GM12801 (cell line): Measurements from ENCODE around the gene HCRTR2.

ENCODE experiments used
- TF ChIP-seq, protein P1 (sequence below): IDR thresholded peaks from one replicate; pipeline ENCODE4 v1.5.1; 2011; ENCODE audit warnings: control low read depth; ENCODE audit not compliant: insufficient read length; ENCODE audit errors: extremely low read depth

HCRTR2 gene

DNA sequence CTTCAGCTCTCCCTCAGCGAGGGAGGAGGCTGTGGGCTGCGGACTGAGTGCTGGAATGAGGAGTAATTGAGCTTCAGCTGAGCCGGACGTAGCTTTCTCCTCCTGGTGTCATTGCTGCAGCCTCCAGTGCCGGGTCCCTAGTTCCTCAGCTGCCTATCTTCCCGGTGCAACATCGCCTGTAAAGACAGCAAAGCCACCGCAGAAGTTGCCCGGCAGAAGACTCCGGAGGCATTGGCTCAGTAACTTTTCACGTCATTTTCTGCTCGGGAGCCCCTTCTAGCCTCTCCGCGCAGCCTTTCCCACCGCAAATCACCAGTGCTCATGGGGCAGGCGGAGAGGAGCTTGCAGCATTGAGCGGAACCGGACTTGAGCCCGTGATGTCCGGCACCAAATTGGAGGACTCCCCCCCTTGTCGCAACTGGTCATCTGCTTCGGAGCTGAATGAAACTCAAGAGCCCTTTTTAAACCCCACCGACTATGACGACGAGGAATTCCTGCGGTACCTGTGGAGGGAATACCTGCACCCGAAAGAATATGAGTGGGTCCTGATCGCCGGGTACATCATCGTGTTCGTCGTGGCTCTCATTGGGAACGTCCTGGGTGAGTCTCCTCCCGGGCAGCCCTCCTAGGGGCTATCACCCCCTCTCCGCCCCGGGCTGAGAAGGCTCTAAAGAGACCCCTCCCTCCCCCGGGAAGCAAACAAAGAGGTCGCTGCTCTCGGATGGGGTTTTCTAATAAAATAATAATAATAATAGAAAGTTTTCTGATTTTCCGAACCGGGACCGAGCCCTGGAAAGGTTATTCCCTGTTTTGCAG lies at the start of gene HCRTR2:
HCRTR2 (plus strand) TSS at position 305 of the 816 bp plus-strand sequence; CDS start at position 378, 73 bp downstream.
- TF ChIP-seq, protein P1, sequence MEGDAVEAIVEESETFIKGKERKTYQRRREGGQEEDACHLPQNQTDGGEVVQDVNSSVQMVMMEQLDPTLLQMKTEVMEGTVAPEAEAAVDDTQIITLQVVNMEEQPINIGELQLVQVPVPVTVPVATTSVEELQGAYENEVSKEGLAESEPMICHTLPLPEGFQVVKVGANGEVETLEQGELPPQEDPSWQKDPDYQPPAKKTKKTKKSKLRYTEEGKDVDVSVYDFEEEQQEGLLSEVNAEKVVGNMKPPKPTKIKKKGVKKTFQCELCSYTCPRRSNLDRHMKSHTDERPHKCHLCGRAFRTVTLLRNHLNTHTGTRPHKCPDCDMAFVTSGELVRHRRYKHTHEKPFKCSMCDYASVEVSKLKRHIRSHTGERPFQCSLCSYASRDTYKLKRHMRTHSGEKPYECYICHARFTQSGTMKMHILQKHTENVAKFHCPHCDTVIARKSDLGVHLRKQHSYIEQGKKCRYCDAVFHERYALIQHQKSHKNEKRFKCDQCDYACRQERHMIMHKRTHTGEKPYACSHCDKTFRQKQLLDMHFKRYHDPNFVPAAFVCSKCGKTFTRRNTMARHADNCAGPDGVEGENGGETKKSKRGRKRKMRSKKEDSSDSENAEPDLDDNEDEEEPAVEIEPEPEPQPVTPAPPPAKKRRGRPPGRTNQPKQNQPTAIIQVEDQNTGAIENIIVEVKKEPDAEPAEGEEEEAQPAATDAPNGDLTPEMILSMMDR, result no peak

GRCh38 chr6:55130806-55131324 lies 43.5 kb upstream of the HCRTR2 start:
- TF ChIP-seq, protein P1, result no peak

DNA sequence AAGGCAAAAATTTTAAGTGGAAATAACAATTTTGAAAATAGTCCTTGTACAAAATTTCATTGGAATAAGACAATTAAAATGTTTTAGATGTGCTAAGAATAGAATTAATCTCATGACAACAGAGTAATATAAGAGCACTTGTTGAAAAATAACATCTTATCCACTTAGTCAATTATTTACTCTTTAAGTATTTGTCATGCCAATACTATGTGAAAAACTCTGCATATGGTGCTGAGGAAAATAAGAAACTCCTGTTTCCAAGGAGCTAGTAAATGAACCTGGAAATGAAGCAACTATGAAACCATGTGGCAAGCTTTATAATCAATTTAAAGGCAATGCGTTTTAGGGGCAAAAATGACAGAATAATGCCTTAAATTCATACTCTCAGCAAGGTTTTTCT lies 42.7 kb upstream of the HCRTR2 start:
- TF ChIP-seq, protein P1, result no peak

- TF ChIP-seq, protein P1, result no peak
These were observed 37.4 kb upstream of the HCRTR2 start for GRCh38 chr6:55136916-55137315.

GRCh38 chr6:55137929-55138693 lies 36.2 kb upstream of the HCRTR2 start:
- TF ChIP-seq, protein P1, result no peak

DNA sequence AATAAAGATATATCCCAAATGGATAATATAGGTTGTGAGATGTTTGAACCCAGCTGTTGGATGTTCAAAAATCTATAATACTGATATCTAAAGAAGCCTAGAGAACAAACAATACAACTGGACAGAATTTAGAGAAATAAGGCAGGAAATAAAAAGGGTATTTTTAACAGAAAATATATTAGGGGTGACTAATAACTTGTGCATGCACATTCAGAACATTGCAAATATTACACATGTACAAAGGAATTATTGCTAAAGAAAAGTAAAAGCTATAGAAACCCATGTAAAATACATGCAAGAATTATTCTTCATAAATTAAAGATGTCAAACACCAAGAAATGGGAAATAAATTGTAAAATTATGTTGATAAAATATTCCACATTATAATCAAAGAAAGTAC lies 32.7 kb upstream of the HCRTR2 start:
- TF ChIP-seq, protein P1, result no peak

GRCh38 chr6:55142610-55143009 lies 31.7 kb upstream of the HCRTR2 start:
- TF ChIP-seq, protein P1, result no peak
